Measurements from ENCODE around the gene CCDC12.

CCDC12 gene

GRCh38 chr3:46905661-46906451, 70.7 kb downstream of the CCDC12 start:
- no peak for DNase-seq (ENCODE audit: low spot score)

GRCh38 chr3:46905213-46905560, 71.4 kb downstream of the CCDC12 start:
- no peak for DNase-seq (ENCODE audit: low spot score)

GRCh38 chr3:46904303-46905212, 72.0 kb downstream of the CCDC12 start:
- no peak for DNase-seq (ENCODE audit: low spot score)

GRCh38 chr3:46903341-46904302, 72.9 kb downstream of the CCDC12 start:
- DNase-seq (ENCODE audit: low spot score) = peak; percentile 8

- DNase-seq (ENCODE audit: low spot score) = no peak
Measured at GRCh38 chr3:46902188-46902631, 74.3 kb downstream of the CCDC12 start.

- no peak for DNase-seq (ENCODE audit: low spot score)
Measured at GRCh38 chr3:46901591-46902187, 74.9 kb downstream of the CCDC12 start.

- no peak for DNase-seq (ENCODE audit: low spot score)
Measured at GRCh38 chr3:46901061-46901460, 75.5 kb downstream of the CCDC12 start.

- DNase-seq (ENCODE audit: low spot score) = no peak
Measured at GRCh38 chr3:46900356-46900755, 76.2 kb downstream of the CCDC12 start.

- no peak for DNase-seq (ENCODE audit: low spot score)
Measured at GRCh38 chr3:46900007-46900292, 76.6 kb downstream of the CCDC12 start.

GRCh38 chr3:46899151-46900006, 77.2 kb downstream of the CCDC12 start:
- DNase-seq (ENCODE audit: low spot score) = no peak

GRCh38 chr3:46898321-46899150, 78.0 kb downstream of the CCDC12 start:
- DNase-seq (ENCODE audit: low spot score) = no peak

- DNase-seq (ENCODE audit: low spot score) = no peak
Measured at GRCh38 chr3:46897829-46898320, 78.7 kb downstream of the CCDC12 start.

- no peak for DNase-seq (ENCODE audit: low spot score)
Measured at GRCh38 chr3:46897031-46897430, 79.5 kb downstream of the CCDC12 start.

- DNase-seq (ENCODE audit: low spot score) = no peak
Measured at GRCh38 chr3:46896386-46896785, 80.2 kb downstream of the CCDC12 start.

GRCh38 chr3:46895761-46896160, 80.8 kb downstream of the CCDC12 start:
- no peak for DNase-seq (ENCODE audit: low spot score)

- DNase-seq (ENCODE audit: low spot score) = peak; percentile 54
Measured at GRCh38 chr3:46895204-46895660, 81.3 kb downstream of the CCDC12 start.

- DNase-seq (ENCODE audit: low spot score) = no peak
Measured at GRCh38 chr3:46894256-46894655, 82.3 kb downstream of the CCDC12 start.

- DNase-seq (ENCODE audit: low spot score) = no peak
Measured at GRCh38 chr3:46893763-46894162, 82.8 kb downstream of the CCDC12 start.

- DNase-seq (ENCODE audit: low spot score) = no peak
Measured at GRCh38 chr3:46893146-46893748, 83.3 kb downstream of the CCDC12 start.
